Measurements from ENCODE around the gene GABRG2. TPM values are rescaled to one million over a fixed set of nuclear protein-coding genes. Genes with fewer than 3 reads are reported as not detected.

Gene GABRG2
- total RNA-seq, 2 donors from 2014 or later, result not detected

DNA sequence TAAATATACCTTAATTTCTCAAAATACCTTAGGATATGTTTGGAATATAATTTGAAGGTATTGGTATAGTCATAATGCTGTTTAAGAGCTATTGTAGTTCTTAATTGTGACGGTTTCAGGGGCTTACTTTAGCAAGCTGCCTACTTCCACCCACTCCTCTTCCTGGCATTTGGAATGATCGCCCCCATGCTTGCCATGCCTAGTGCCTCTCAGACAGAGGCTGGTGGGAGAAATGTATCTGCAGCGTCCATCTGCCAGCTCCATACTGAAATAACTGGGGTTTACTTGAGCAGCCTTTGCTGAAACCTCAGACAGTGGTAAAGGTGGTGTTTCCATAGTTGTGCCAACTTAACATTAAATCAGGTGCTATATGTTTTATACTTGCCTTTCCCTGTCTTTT lies 52.2 kb downstream of the GABRG2 start:
- peaks cover 7 to 10% of the 10 kb centered on the region in 2 donors for H3K9me3 Mint-ChIP-seq
- no peaks in the 10 kb centered on the region for H3K36me3 Mint-ChIP-seq (ENCODE audit: insufficient read depth in 2 of 2)
- no peaks in the 10 kb centered on the region for H3K27me3 Mint-ChIP-seq (ENCODE audit: low read depth)
- H3K4me1 Mint-ChIP-seq (ENCODE audit: low read depth), result no peaks in the 10 kb centered on the region
- DNase-seq (no peak), ATAC-seq (replicated peaks in 1 of 2) (no peak)
- no peak overlapping the region for H3K27ac Mint-ChIP-seq
- no peak overlapping the region for H3K4me3 Mint-ChIP-seq

DNA sequence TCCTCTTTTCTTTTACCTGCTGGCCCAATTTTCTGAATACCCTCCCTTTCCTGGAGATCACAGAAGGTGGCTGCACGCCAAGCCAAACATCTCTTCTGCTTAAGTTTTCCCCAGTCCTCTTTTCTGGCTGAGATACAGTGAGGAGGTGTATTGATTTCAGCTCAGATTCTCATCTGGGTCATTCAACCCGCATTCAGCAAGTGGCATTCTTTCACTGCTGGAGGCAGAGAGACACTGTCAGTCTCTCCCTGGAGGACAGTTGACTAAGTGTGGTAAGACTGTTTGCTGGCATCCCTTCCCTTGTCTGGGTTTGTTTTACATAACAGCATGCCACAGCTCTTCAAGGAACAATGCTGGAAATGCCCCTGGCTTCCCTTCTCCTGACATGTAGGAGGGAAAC lies 60.5 kb downstream of the GABRG2 start:
- Mint-ChIP-seq H3K4me1 (ENCODE audit: low read depth) (no peaks in the 10 kb centered on the region), H3K27me3 (ENCODE audit: low read depth) (no peaks in the 10 kb centered on the region), H3K9me3 (peaks cover 4 to 5% of the 10 kb centered on the region in 2 donors), H3K4me3 (no peak overlapping the region), H3K27ac (no peak overlapping the region), H3K36me3 (ENCODE audit: insufficient read depth in 2 of 2) (no peaks in the 10 kb centered on the region)
- ATAC-seq (replicated peaks in 1 of 2) (no peak), DNase-seq (no peak)

GRCh38 chr5:162132348-162132747 lies 64.8 kb downstream of the GABRG2 start:
- H3K4me3 Mint-ChIP-seq, result no peak overlapping the region
- peaks cover 5 to 9% of the 10 kb centered on the region in 2 donors for H3K9me3 Mint-ChIP-seq
- no peaks in the 10 kb centered on the region for H3K27me3 Mint-ChIP-seq (ENCODE audit: low read depth)

DNA sequence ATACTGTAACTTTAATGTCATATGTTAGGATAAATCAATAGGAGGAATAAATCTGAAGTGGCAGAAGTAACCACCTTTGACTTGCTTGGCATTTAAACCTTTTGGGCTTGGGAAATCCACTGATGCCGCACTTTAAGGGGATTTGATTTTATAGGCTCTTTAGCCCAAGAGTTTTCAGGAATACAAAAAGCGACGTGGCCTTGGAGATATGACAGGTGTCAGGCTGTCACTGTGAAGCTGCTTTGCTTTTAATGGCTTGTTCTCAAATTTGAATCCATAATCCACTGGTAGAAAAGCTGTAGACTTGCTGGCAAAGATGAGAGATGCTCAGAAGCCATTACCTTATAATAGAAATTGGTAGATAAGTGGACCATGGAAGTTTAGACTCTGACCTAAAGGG lies 71.6 kb downstream of the GABRG2 start:
- peaks cover 3 to 8% of the 10 kb centered on the region in 2 donors for H3K9me3 Mint-ChIP-seq
- DNase-seq (no peak), ATAC-seq (replicated peaks in 1 of 2) (no peak)
- no peaks in the 10 kb centered on the region for H3K27me3 Mint-ChIP-seq (ENCODE audit: low read depth)
- H3K4me3 Mint-ChIP-seq, result no peak overlapping the region
- no peak overlapping the region for H3K27ac Mint-ChIP-seq
- no peaks in the 10 kb centered on the region for H3K36me3 Mint-ChIP-seq (ENCODE audit: insufficient read depth in 2 of 2)
- no peaks in the 10 kb centered on the region for H3K4me1 Mint-ChIP-seq (ENCODE audit: low read depth)

More at GRCh38 chr5:162132348-162132747, 64.8 kb downstream of the GABRG2 start:
- ATAC-seq (replicated peaks in 1 of 2), result no peak
- Mint-ChIP-seq H3K27ac (no peak overlapping the region), H3K36me3 (ENCODE audit: insufficient read depth in 2 of 2) (no peaks in the 10 kb centered on the region), H3K4me1 (ENCODE audit: low read depth) (no peaks in the 10 kb centered on the region)
- no peak for DNase-seq

DNA sequence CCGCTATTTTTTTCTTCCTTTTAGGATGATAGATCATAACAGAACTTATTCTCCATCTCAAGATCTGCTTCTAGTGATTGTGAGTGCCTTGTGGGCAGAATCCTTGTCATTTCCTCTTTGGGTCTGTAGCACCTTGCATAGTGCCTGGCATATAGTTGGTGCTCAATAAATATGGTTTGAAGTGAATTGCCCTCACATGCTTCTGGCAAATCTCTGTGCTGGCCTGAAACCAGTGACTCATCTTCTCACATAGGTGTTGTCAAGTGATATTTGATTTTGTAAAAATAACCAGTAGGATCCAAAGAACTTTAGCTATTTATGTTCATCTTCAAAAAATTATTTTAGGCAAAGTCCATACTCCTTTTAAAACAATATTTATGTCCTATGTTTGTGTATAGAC lies 86.7 kb downstream of the GABRG2 start:
- Mint-ChIP-seq H3K4me1 (ENCODE audit: low read depth) (no peaks in the 10 kb centered on the region), H3K9me3 (peaks cover 2 to 3% of the 10 kb centered on the region in 2 donors), H3K27ac (no peak overlapping the region), H3K36me3 (ENCODE audit: insufficient read depth in 2 of 2) (no peaks in the 10 kb centered on the region), H3K27me3 (ENCODE audit: low read depth) (no peaks in the 10 kb centered on the region), H3K4me3 (no peak overlapping the region)
- ATAC-seq (replicated peaks in 1 of 2) (no peak), DNase-seq (no peak)

DNA sequence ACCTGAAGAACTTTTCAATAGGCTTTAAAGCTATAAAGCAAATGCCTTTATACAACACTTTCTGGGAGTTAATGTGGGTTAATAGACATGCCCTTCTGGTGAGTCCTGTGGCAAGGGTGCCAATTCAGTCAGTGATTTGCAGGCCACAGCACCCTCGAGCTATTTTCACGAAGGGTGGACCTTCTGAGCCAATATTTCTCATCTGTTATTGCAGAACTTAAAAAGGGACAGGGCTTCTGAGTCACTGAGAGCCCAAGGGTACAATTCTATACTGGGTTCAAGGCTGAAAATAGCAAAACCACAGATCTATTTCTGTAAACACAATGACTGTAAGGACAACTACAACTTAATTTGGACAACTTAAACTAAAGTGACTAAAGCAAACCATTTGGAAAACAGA lies 92.8 kb downstream of the GABRG2 start:
- no peak for ATAC-seq (replicated peaks in 1 of 2)
- H3K36me3 Mint-ChIP-seq (ENCODE audit: insufficient read depth in 2 of 2), result no peaks in the 10 kb centered on the region
- peaks cover 0 to 6% of the 10 kb centered on the region in 2 donors for H3K9me3 Mint-ChIP-seq
- H3K4me1 Mint-ChIP-seq (ENCODE audit: low read depth), result no peaks in the 10 kb centered on the region
- H3K27me3 Mint-ChIP-seq (ENCODE audit: low read depth), result no peaks in the 10 kb centered on the region
- H3K27ac Mint-ChIP-seq, result no peak overlapping the region
- no peak overlapping the region for H3K4me3 Mint-ChIP-seq
- no peak for DNase-seq

GRCh38 chr5:162163663-162164062 lies 96.1 kb downstream of the GABRG2 start:
- Mint-ChIP-seq H3K4me1 (ENCODE audit: low read depth) (no peaks in the 10 kb centered on the region), H3K27me3 (ENCODE audit: low read depth) (no peaks in the 10 kb centered on the region), H3K9me3 (peaks cover 11 to 15% of the 10 kb centered on the region in 2 donors), H3K27ac (no peak overlapping the region), H3K4me3 (no peak overlapping the region), H3K36me3 (ENCODE audit: insufficient read depth in 2 of 2) (peaks cover 3 to 4% of the 10 kb centered on the region in 2 donors)
- no peak for ATAC-seq (replicated peaks in 1 of 2)
- DNase-seq, result no peak

- Mint-ChIP-seq H3K4me1 (ENCODE audit: low read depth) (no peaks in the 10 kb centered on the region), H3K36me3 (ENCODE audit: insufficient read depth in 2 of 2) (no peaks in the 10 kb centered on the region), H3K4me3 (no peak overlapping the region), H3K9me3 (peaks cover 5 to 6% of the 10 kb centered on the region in 2 donors), H3K27me3 (ENCODE audit: low read depth) (no peaks in the 10 kb centered on the region), H3K27ac (no peak overlapping the region)
- DNase-seq (no peak), ATAC-seq (replicated peaks in 1 of 2) (no peak)
Observed at GRCh38 chr5:162174358-162174974, 106.9 kb downstream of the GABRG2 start.

GRCh38 chr5:162187371-162187770 lies 119.8 kb downstream of the GABRG2 start:
- Mint-ChIP-seq H3K4me3 (no peak overlapping the region), H3K27me3 (ENCODE audit: low read depth) (no peaks in the 10 kb centered on the region), H3K27ac (no peak overlapping the region), H3K4me1 (ENCODE audit: low read depth) (no peaks in the 10 kb centered on the region), H3K36me3 (ENCODE audit: insufficient read depth in 2 of 2) (peaks cover 0 to 4% of the 10 kb centered on the region in 2 donors), H3K9me3 (peaks cover 7 to 9% of the 10 kb centered on the region in 2 donors)
- no peak for DNase-seq
- ATAC-seq (replicated peaks in 1 of 2), result no peak

GRCh38 chr5:162189719-162190118 lies 122.1 kb downstream of the GABRG2 start:
- H3K4me3 Mint-ChIP-seq, result no peak overlapping the region
- ATAC-seq (replicated peaks in 1 of 2) (no peak), DNase-seq (no peak)
- no peaks in the 10 kb centered on the region for H3K27me3 Mint-ChIP-seq (ENCODE audit: low read depth)
- no peaks in the 10 kb centered on the region for H3K4me1 Mint-ChIP-seq (ENCODE audit: low read depth)
- peaks cover 0 to 4% of the 10 kb centered on the region in 2 donors for H3K36me3 Mint-ChIP-seq (ENCODE audit: insufficient read depth in 2 of 2)
- no peak overlapping the region for H3K27ac Mint-ChIP-seq
- peaks cover 7 to 11% of the 10 kb centered on the region in 2 donors for H3K9me3 Mint-ChIP-seq

GRCh38 chr5:162193012-162193411 lies 125.4 kb downstream of the GABRG2 start:
- peaks cover 0 to 6% of the 10 kb centered on the region in 2 donors for H3K9me3 Mint-ChIP-seq
- H3K4me1 Mint-ChIP-seq (ENCODE audit: low read depth), result no peaks in the 10 kb centered on the region
- no peak for ATAC-seq (replicated peaks in 1 of 2)
- H3K27ac Mint-ChIP-seq, result no peak overlapping the region
- peaks cover 0 to 4% of the 10 kb centered on the region in 2 donors for H3K36me3 Mint-ChIP-seq (ENCODE audit: insufficient read depth in 2 of 2)
- H3K27me3 Mint-ChIP-seq (ENCODE audit: low read depth), result no peaks in the 10 kb centered on the region
- no peak for DNase-seq
- H3K4me3 Mint-ChIP-seq, result no peak overlapping the region

DNA sequence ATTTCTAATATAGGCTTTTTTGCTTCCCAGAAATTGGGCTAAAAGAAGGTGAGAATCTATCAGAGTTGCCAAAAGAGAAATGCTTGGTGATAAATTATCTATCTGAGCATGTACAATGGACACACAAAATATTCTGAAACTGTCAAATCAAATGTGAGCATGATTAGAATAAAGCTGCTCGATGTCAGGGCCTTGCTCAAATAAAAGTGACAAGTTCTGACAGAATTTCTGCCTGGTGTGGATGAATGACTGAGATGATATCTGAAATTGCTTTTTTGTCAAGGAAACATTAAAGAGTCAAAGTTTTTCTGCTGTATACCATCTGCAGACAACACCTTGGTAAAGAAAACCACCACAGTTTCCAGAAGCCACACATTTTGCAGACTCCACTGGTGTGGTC lies 128.8 kb downstream of the GABRG2 start:
- H3K36me3 Mint-ChIP-seq (ENCODE audit: insufficient read depth in 2 of 2), result no peaks in the 10 kb centered on the region
- H3K4me3 Mint-ChIP-seq, result no peak overlapping the region
- H3K27ac Mint-ChIP-seq, result no peak overlapping the region
- no peak for DNase-seq
- no peak for ATAC-seq (replicated peaks in 1 of 2)
- H3K9me3 Mint-ChIP-seq, result peaks cover 0 to 3% of the 10 kb centered on the region in 2 donors
- no peaks in the 10 kb centered on the region for H3K4me1 Mint-ChIP-seq (ENCODE audit: low read depth)
- no peaks in the 10 kb centered on the region for H3K27me3 Mint-ChIP-seq (ENCODE audit: low read depth)

DNA sequence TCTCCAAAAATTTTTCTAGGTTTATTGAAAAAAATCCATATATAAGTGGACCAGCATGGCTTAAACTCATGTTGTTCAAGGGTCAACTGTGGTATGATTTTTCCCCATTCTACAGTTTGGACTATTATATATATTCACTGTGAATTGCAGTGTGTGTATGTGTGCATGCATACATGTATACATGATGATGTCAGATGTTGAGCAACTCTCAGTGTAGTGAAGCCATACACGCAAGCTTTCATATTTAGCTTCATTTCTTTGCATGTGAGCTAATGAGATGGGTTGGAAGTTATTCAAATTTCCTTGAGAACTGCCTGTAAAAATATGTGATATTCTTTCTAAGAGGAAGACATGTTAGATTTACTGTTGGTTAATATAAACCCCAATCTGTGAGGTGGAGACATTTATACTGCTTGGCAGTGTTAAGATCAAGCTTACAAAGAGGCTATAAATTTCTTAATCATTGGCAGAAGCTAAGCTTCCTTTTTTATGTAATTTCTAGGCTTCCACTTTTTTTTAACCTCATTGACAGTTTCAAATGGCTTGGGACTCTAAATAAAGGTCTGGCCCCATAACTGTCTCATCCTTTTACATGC lies 134.8 kb downstream of the GABRG2 start:
- H3K9me3 Mint-ChIP-seq, result peaks cover 2 to 3% of the 10 kb centered on the region in 2 donors
- no peak for DNase-seq
- H3K4me3 Mint-ChIP-seq, result no peak overlapping the region
- H3K27me3 Mint-ChIP-seq (ENCODE audit: low read depth), result no peaks in the 10 kb centered on the region
- H3K4me1 Mint-ChIP-seq (ENCODE audit: low read depth), result no peaks in the 10 kb centered on the region
- H3K27ac Mint-ChIP-seq, result no peak overlapping the region
- no peak for ATAC-seq (replicated peaks in 1 of 2)
- peaks cover 0 to 2% of the 10 kb centered on the region in 2 donors for H3K36me3 Mint-ChIP-seq (ENCODE audit: insufficient read depth in 2 of 2)
